Body of pancreas (tissue), 4 donors: Measurements from ENCODE around the gene SF3B4.

Experiments
- POLR2A ChIP-seq, 3 donors: fragments of 450-650 bp; IDR thresholded peaks; one replicate each; pipeline ENCODE4 v1.6.1; 2016; ENCODE audit warnings: antibody characterized with exemption in 3 of 3, mild to moderate bottlenecking in 2 of 3
- TF ChIP-seq, protein P1 (sequence below), 7 experiments: fragments of 450-650 bp in 4 of 7; fragments of 200-600 bp in 3 of 7; sonication (generic) in 3 of 7; IDR thresholded peaks; one replicate each; pipeline ENCODE4 v1.5.1; 2016 to 2019; ENCODE audit warnings: antibody characterized with exemption in 7 of 7

DNA sequence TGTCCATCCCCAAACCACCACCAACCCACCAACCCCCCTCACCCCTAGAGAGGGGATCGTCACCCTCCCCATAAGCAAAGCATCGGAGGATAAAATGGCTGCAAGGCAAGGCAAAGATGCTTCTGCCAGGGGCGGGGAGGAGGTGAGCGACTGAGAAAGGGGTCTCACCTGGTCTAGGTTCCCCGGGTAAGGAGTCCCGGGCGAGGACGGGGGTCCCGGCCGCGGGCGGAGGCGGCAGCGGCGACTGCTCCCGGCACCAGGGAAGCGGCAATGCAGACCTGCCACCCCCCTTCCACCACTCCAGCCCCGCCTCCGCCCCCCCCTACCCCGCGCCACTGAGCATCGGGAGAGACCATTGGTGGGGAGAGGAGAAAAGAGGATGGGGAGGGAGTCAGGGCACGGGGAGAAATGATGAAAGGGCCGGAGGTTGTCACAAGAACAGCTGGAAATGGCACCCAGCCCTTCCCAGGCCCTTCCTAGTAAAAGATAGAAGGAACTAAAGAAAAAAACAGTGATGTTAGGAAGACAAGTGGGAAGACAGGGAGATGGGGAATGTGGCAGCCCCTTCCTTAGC, 9.9 kb downstream of the SF3B4 start, which contains the start of gene SV2A:
- TF ChIP-seq, protein P1, sequence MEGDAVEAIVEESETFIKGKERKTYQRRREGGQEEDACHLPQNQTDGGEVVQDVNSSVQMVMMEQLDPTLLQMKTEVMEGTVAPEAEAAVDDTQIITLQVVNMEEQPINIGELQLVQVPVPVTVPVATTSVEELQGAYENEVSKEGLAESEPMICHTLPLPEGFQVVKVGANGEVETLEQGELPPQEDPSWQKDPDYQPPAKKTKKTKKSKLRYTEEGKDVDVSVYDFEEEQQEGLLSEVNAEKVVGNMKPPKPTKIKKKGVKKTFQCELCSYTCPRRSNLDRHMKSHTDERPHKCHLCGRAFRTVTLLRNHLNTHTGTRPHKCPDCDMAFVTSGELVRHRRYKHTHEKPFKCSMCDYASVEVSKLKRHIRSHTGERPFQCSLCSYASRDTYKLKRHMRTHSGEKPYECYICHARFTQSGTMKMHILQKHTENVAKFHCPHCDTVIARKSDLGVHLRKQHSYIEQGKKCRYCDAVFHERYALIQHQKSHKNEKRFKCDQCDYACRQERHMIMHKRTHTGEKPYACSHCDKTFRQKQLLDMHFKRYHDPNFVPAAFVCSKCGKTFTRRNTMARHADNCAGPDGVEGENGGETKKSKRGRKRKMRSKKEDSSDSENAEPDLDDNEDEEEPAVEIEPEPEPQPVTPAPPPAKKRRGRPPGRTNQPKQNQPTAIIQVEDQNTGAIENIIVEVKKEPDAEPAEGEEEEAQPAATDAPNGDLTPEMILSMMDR (IDR thresholded peaks at IDR 0.05): no peak
- TF ChIP-seq POLR2A (IDR thresholded peaks at IDR 0.05): no peak
